GM23338 (cell line): ENCODE results near the gene EVC. TPM values are rescaled to one million over a fixed set of nuclear protein-coding genes. Genes with fewer than 3 reads are reported as not detected.

Experiments
- ATAC-seq: fragments of 200-7000 bp; cut with Tn5 transposase; 3 replicates; pipeline ENCODE4 v1.9.1; 2020
- DNase-seq: peaks from one replicate; pipeline ENCODE4 v3.0.0-alpha.2; 2015; ENCODE audit warnings: low spot score
- H2AFZ ChIP-seq: fragments of 200-600 bp; sonication (generic); 2 replicates; pipeline ENCODE4 v1.8.0; 2016; ENCODE audit warnings: antibody characterized with exemption, mild to moderate bottlenecking, moderate library complexity
- H3F3A ChIP-seq: fragments of 200-600 bp; sonication (generic); replicated peaks from 2 replicates; pipeline ENCODE4 v1.8.0; 2017; ENCODE audit warnings: antibody characterized with exemption, mixed run types, low read depth
- H3K27ac ChIP-seq: fragments of 200-600 bp; sonication (generic); 2 replicates; pipeline ENCODE4 v1.6.1; 2016; ENCODE audit warnings: low read depth
- H3K27me3 ChIP-seq: fragments of 200-600 bp; sonication (generic); 2 replicates; pipeline ENCODE4 v1.8.0; 2016; ENCODE audit warnings: mild to moderate bottlenecking, mixed run types, moderate library complexity; ENCODE audit not compliant: insufficient read depth
- H3K36me3 ChIP-seq: fragments of 200-600 bp; sonication (generic); 2 replicates; pipeline ENCODE4 v1.8.0; 2016; ENCODE audit warnings: mild to moderate bottlenecking; ENCODE audit not compliant: insufficient read depth
- H3K4me1 ChIP-seq: fragments of 200-600 bp; sonication (generic); 2 replicates; pipeline ENCODE4 v1.8.0; 2016; ENCODE audit warnings: mild to moderate bottlenecking, moderate library complexity; ENCODE audit not compliant: insufficient read depth
- H3K4me2 ChIP-seq: fragments of 200-600 bp; sonication (generic); 2 replicates; pipeline ENCODE4 v1.7.1; 2017; ENCODE audit warnings: mixed run types
- H3K4me3 ChIP-seq: fragments of 200-600 bp; sonication (generic); 2 replicates; pipeline ENCODE4 v1.6.1; 2016; ENCODE audit warnings: mixed run types
- H3K79me2 ChIP-seq: fragments of 200-600 bp; sonication (generic); replicated peaks from 2 replicates; pipeline ENCODE4 v1.8.0; 2017; ENCODE audit warnings: mild to moderate bottlenecking; ENCODE audit not compliant: insufficient read depth
- H3K9me2 ChIP-seq: fragments of 200-600 bp; sonication (generic); 2 replicates; pipeline ENCODE4 v1.8.0; 2017; ENCODE audit not compliant: insufficient read depth
- H4K20me1 ChIP-seq: fragments of 200-600 bp; sonication (generic); replicated peaks from 2 replicates; pipeline ENCODE4 v1.8.0; 2017; ENCODE audit warnings: mild to moderate bottlenecking; ENCODE audit not compliant: insufficient read depth
- H3K27ac Mint-ChIP-seq: 2 replicates; pipeline ENCODE4 v1.8.0; 2020; ENCODE audit warnings: inconsistent platforms, mild to moderate bottlenecking, moderate library complexity, mixed read lengths
- H3K27me3 Mint-ChIP-seq: 3 replicates; pipeline ENCODE4 v1.8.0; 2022; ENCODE audit warnings: low read depth, mild to moderate bottlenecking, moderate library complexity, mixed read lengths, inconsistent platforms; ENCODE audit not compliant: insufficient read depth, poor library complexity
- H3K36me3 Mint-ChIP-seq: 3 replicates; pipeline ENCODE4 v1.8.0; 2021; ENCODE audit warnings: low read depth, mild to moderate bottlenecking, inconsistent platforms, moderate library complexity, mixed read lengths
- H3K4me1 Mint-ChIP-seq: 3 replicates; pipeline ENCODE4 v1.8.0; 2020; ENCODE audit warnings: mild to moderate bottlenecking, inconsistent platforms, mixed read lengths
- H3K4me3 Mint-ChIP-seq: 3 replicates; pipeline ENCODE4 v1.8.0; 2021; ENCODE audit warnings: moderate library complexity, mild to moderate bottlenecking, inconsistent platforms, mixed read lengths
- H3K9me3 Mint-ChIP-seq: 3 replicates; pipeline ENCODE4 v1.8.0; 2020; ENCODE audit warnings: moderate library complexity, mild to moderate bottlenecking, inconsistent platforms, mixed read lengths
- CREB1 ChIP-seq: fragments of 250-450 bp; sonication (Bioruptor Pico); IDR thresholded peaks from 2 replicates; pipeline ENCODE4 v1.5.0; 2020; ENCODE audit warnings: low read depth, mild to moderate bottlenecking, moderate library complexity
- CTCF ChIP-seq, 2 experiments: fragments of 200-600 bp in 1 of 2; sonication (generic) in 1 of 2; conservative IDR thresholded peaks; 2 replicates each; pipeline versions ENCODE4 v1.5.1 to v1.6.1; 2016 to 2017; ENCODE audit warnings: antibody characterized with exemption in 2 of 2, low read depth in 2 of 2, mild to moderate bottlenecking in 2 of 2, moderate library complexity in 1 of 2
- EZH2 ChIP-seq: fragments of 200-600 bp; sonication (generic); IDR thresholded peaks from one replicate; pipeline ENCODE4 v1.8.0; 2017; ENCODE audit warnings: antibody characterized with exemption, mild to moderate bottlenecking, low read depth; ENCODE audit not compliant: unreplicated experiment
- EZH2phosphoT487 ChIP-seq: fragments of 200-600 bp; sonication (generic); IDR thresholded peaks from one replicate; pipeline ENCODE4 v1.8.1; 2018; ENCODE audit warnings: antibody characterized with exemption; ENCODE audit not compliant: unreplicated experiment
- JUNB ChIP-seq: IDR thresholded peaks from one replicate; pipeline ENCODE4 v1.6.1; 2016; ENCODE audit warnings: antibody characterized with exemption; ENCODE audit not compliant: unreplicated experiment
- NANOG ChIP-seq: IDR thresholded peaks from 2 replicates; pipeline ENCODE4 v1.6.1; 2016; ENCODE audit warnings: antibody characterized with exemption, borderline replicate concordance
- REST ChIP-seq: IDR thresholded peaks from one replicate; pipeline ENCODE4 v1.6.1; 2018; ENCODE audit warnings: antibody characterized with exemption; ENCODE audit not compliant: unreplicated experiment
- STAT1 ChIP-seq: IDR thresholded peaks from one replicate; pipeline ENCODE4 v1.6.1; 2016; ENCODE audit warnings: antibody characterized with exemption; ENCODE audit not compliant: unreplicated experiment
- ZNF114 ChIP-seq: fragments of 250-450 bp; sonication (Bioruptor Pico); IDR thresholded peaks from 2 replicates; pipeline ENCODE4 v1.5.0; 2020; ENCODE audit warnings: mild to moderate bottlenecking, moderate library complexity
- ZNF331 ChIP-seq: fragments of 250-450 bp; sonication (Bioruptor Pico); IDR thresholded peaks from 2 replicates; pipeline ENCODE4 v1.5.0; 2020; ENCODE audit warnings: low read depth, mild to moderate bottlenecking, moderate library complexity
- polyA plus RNA-seq: library from polyadenylated mRNA; unstranded; fragments of >200 nt; fragmentation: Nextera tagmentation; extraction: Ambion mirVana; gene quantifications from 2 replicates; pipeline ENCODE4 v1.2.1, GENCODE V29; 2016
- total RNA-seq: library from RNA; depleted of rRNA; stranded (reverse); fragments of >200 nt; shearing (Covaris generic); gene quantifications from 2 replicates; pipeline ENCODE4 v1.2.3, GENCODE V29; 2014
- TF ChIP-seq, protein P1 (sequence below): fragments of 250-450 bp; sonication (Bioruptor Pico); IDR thresholded peaks from 2 replicates; pipeline ENCODE4 v1.5.0; 2020; ENCODE audit warnings: mild to moderate bottlenecking, moderate library complexity

EVC gene
- total and polyA plus RNA-seq, 2 experiments from 2014 or later = 1.7 to 12.8 TPM

GRCh38 chr4:5851637-5852301 is 140.8 kb downstream of the EVC start:
- TF ChIP-seq ZNF114 (no peak), JUNB (no peak), EZH2 (no peak), CREB1 (CRISPR knock-in tag) (no peak), NANOG (no peak), CTCF (conservative IDR thresholded peaks at IDR 0.05; ENCODE audit: low read depth in 2 of 2) (no peak), ZNF331 (no peak), EZH2phosphoT487 (no peak), REST (no peak), STAT1 (no peak)
- TF ChIP-seq, protein P1, sequence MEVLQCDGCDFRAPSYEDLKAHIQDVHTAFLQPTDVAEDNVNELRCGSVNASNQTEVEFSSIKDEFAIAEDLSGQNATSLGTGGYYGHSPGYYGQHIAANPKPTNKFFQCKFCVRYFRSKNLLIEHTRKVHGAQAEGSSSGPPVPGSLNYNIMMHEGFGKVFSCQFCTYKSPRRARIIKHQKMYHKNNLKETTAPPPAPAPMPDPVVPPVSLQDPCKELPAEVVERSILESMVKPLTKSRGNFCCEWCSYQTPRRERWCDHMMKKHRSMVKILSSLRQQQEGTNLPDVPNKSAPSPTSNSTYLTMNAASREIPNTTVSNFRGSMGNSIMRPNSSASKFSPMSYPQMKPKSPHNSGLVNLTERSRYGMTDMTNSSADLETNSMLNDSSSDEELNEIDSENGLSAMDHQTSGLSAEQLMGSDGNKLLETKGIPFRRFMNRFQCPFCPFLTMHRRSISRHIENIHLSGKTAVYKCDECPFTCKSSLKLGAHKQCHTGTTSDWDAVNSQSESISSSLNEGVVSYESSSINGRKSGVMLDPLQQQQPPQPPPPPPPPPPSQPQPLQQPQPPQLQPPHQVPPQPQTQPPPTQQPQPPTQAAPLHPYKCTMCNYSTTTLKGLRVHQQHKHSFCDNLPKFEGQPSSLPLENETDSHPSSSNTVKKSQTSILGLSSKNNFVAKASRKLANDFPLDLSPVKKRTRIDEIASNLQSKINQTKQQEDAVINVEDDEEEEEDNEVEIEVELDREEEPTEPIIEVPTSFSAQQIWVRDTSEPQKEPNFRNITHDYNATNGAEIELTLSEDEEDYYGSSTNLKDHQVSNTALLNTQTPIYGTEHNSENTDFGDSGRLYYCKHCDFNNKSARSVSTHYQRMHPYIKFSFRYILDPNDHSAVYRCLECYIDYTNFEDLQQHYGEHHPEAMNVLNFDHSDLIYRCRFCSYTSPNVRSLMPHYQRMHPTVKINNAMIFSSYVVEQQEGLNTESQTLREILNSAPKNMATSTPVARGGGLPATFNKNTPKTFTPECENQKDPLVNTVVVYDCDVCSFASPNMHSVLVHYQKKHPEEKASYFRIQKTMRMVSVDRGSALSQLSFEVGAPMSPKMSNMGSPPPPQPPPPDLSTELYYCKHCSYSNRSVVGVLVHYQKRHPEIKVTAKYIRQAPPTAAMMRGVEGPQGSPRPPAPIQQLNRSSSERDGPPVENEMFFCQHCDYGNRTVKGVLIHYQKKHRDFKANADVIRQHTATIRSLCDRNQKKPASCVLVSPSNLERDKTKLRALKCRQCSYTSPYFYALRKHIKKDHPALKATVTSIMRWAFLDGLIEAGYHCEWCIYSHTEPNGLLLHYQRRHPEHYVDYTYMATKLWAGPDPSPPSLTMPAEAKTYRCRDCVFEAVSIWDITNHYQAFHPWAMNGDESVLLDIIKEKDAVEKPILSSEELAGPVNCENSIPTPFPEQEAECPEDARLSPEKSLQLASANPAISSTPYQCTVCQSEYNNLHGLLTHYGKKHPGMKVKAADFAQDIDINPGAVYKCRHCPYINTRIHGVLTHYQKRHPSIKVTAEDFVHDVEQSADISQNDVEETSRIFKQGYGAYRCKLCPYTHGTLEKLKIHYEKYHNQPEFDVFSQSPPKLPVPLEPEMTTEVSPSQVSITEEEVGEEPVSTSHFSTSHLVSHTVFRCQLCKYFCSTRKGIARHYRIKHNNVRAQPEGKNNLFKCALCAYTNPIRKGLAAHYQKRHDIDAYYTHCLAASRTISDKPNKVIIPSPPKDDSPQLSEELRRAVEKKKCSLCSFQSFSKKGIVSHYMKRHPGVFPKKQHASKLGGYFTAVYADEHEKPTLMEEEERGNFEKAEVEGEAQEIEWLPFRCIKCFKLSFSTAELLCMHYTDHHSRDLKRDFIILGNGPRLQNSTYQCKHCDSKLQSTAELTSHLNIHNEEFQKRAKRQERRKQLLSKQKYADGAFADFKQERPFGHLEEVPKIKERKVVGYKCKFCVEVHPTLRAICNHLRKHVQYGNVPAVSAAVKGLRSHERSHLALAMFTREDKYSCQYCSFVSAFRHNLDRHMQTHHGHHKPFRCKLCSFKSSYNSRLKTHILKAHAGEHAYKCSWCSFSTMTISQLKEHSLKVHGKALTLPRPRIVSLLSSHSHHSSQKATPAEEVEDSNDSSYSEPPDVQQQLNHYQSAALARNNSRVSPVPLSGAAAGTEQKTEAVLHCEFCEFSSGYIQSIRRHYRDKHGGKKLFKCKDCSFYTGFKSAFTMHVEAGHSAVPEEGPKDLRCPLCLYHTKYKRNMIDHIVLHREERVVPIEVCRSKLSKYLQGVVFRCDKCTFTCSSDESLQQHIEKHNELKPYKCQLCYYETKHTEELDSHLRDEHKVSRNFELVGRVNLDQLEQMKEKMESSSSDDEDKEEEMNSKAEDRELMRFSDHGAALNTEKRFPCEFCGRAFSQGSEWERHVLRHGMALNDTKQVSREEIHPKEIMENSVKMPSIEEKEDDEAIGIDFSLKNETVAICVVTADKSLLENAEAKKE (CRISPR knock-in tag) = no peak
- Histone ChIP-seq H4K20me1 (peaks cover 35% of the 10 kb centered on the region), H3K4me2 (no peak overlapping the region), H3F3A (no peaks in the 10 kb centered on the region), H3K4me1 (no peaks in the 10 kb centered on the region), H3K79me2 (0 out of 2 replicates have a peak, but pooled peaks cover 8% of the 10 kb centered on the region), H3K9me2 (no peaks in the 10 kb centered on the region), H3K4me3 (no peak overlapping the region), H2AFZ (no peak overlapping the region), H3K36me3 (peaks cover 54% of the 10 kb centered on the region), H3K27ac (no peak overlapping the region), H3K27me3 (no peaks in the 10 kb centered on the region)
- H3K27ac Mint-ChIP-seq = no peak overlapping the region; the same call in 1 of the 2 replicates
- peaks cover 52% of the 10 kb centered on the region for H3K36me3 Mint-ChIP-seq
- DNase-seq (no peak), ATAC-seq (no peak)
- no peak overlapping the region for H3K4me3 Mint-ChIP-seq
- no peaks in the 10 kb centered on the region for H3K9me3 Mint-ChIP-seq
- no peaks in the 10 kb centered on the region for H3K27me3 Mint-ChIP-seq
- H3K4me1 Mint-ChIP-seq = peaks cover 10% of the 10 kb centered on the region; the same call in 2 of the 3 replicates
